Endothelial cell of umbilical vein (primary cell): ENCODE data around the gene MIER2. TPM values are rescaled to one million over a fixed set of nuclear protein-coding genes. Genes with fewer than 3 reads are reported as not detected.

Experiments used
- BruUV-seq: library from RNA; stranded (reverse); fragments of 400-500 nt; replicated peaks from 2 replicates; lab custom pipeline; 2021; lab: Mats Ljungman, UMichigan
- CTCF ChIA-PET: fragments of 300-600, 350-600 bp; sonication (Branson Sonifier 250); formaldehyde crosslinking; loops from one replicate; lab custom pipeline; 2021; ENCODE audit warnings: antibody characterized with exemption, inconsistent platforms; lab: Charles Lee
- POLR2A ChIA-PET: fragments of 300-600, 350-600 bp; sonication (Branson Sonifier 250); formaldehyde crosslinking; loops from one replicate; lab custom pipeline; 2021; ENCODE audit warnings: antibody characterized with exemption, inconsistent platforms; lab: Charles Lee
- DNase-seq: peaks from one replicate; pipeline ENCODE4 v3.0.0-alpha.2; 2011; ENCODE audit warnings: low read depth, low spot score
- FAIRE-seq: peaks from 2 replicates; lab custom pipeline; 2011; peaks lifted over from hg19 to GRCh38; lab: Jason Lieb, UNC
- H2AFZ ChIP-seq: 2 replicates; pipeline ENCODE4 v1.6.0; 2012; ENCODE audit warnings: low read depth, low read length, control low read depth, inconsistent platforms
- H3K27ac ChIP-seq: 2 replicates; pipeline ENCODE4 v1.5.1; 2011; ENCODE audit warnings: low read depth, mild to moderate bottlenecking, control low read depth, low read length, moderate library complexity; ENCODE audit not compliant: insufficient read depth
- H3K27me3 ChIP-seq, 2 experiments: 2 replicates each; pipeline versions ENCODE4 v1.6.0 to v1.6.1; 2011; ENCODE audit warnings: low read length in 2 of 2, mixed read lengths in 1 of 2; ENCODE audit not compliant: control insufficient read depth in 2 of 2, insufficient read depth in 2 of 2
- H3K36me3 ChIP-seq, 2 experiments: 2 replicates in 1 of 2; 3 replicates in 1 of 2; pipeline ENCODE4 v1.5.1; 2011; ENCODE audit warnings: low read length in 2 of 2, mild to moderate bottlenecking in 1 of 2, moderate library complexity in 1 of 2; ENCODE audit not compliant: control insufficient read depth in 2 of 2, insufficient read depth in 2 of 2; ENCODE audit errors: extremely low read depth in 1 of 2
- H3K4me1 ChIP-seq: 3 replicates; pipeline ENCODE4 v1.5.1; 2011; ENCODE audit warnings: mild to moderate bottlenecking, low read length; ENCODE audit not compliant: control insufficient read depth, insufficient read depth; ENCODE audit errors: extremely low read depth
- H3K4me2 ChIP-seq: 2 replicates; pipeline ENCODE4 v1.6.1; 2011; ENCODE audit warnings: low read length, control low read depth, mixed read lengths; ENCODE audit not compliant: insufficient read depth
- H3K4me3 ChIP-seq, 3 experiments: fragments of 200-600 bp in 1 of 3; sonication (generic), shearing (Covaris generic) in 1 of 3; replicated peaks in 1 of 3; 2 replicates each; pipeline ENCODE4 v1.5.1; 2011 to 2016; ENCODE audit warnings: control low read depth in 3 of 3, low read length in 3 of 3, mild to moderate bottlenecking in 2 of 3, inconsistent platforms in 1 of 3, low read depth in 1 of 3, moderate library complexity in 1 of 3; ENCODE audit not compliant: insufficient read depth in 1 of 3
- H3K79me2 ChIP-seq: 2 replicates; pipeline ENCODE4 v1.6.0; 2012; ENCODE audit warnings: low read length, inconsistent platforms; ENCODE audit not compliant: control insufficient read depth, insufficient read depth
- H3K9ac ChIP-seq: replicated peaks from 2 replicates; pipeline ENCODE3; 2011; ENCODE audit warnings: low read length, control low read depth; ENCODE audit not compliant: insufficient read depth; ENCODE audit errors: extremely low read depth
- H3K9me1 ChIP-seq: replicated peaks from 3 replicates; pipeline ENCODE4 v1.6.0; 2011; ENCODE audit warnings: mild to moderate bottlenecking, low read length; ENCODE audit not compliant: control insufficient read depth, insufficient read depth; ENCODE audit errors: extremely low read depth
- H3K9me3 ChIP-seq: replicated peaks from 2 replicates; pipeline ENCODE4 v1.5.1; 2012; ENCODE audit warnings: low read length, inconsistent platforms; ENCODE audit not compliant: control insufficient read depth, insufficient read depth
- H4K20me1 ChIP-seq: replicated peaks from 2 replicates; pipeline ENCODE3; 2011; ENCODE audit warnings: mild to moderate bottlenecking, low read length; ENCODE audit not compliant: control insufficient read depth, insufficient read depth; ENCODE audit errors: extremely low read depth
- CTCF ChIP-seq, 2 donors: IDR thresholded peaks; 1 replicate in 1 of 2; 2 replicates in 1 of 2; pipeline ENCODE4 v1.5.1; 2011; ENCODE audit warnings: low read length in 2 of 2, mild to moderate bottlenecking in 2 of 2, moderate library complexity in 2 of 2, control low read depth in 1 of 2, inconsistent platforms in 1 of 2, low read depth in 1 of 2; ENCODE audit not compliant: insufficient read depth in 1 of 2; ENCODE audit errors: extremely low read depth in 1 of 2
- FOS ChIP-seq: IDR thresholded peaks from 2 replicates; pipeline ENCODE4 v1.6.1; 2011; ENCODE audit warnings: mild to moderate bottlenecking, low read length, moderate library complexity, borderline replicate concordance; ENCODE audit not compliant: insufficient read depth
- dilution Hi-C: fragments of 300-500 bp; cut with MboI; formaldehyde crosslinking; loops from one replicate; pipeline ENCODE4 v1.15.0; 2019; ENCODE audit warnings: low sequenced_read_pairs; ENCODE audit not compliant: extremely low pct_ligation_motif_present
- intact Hi-C: fragments of 100-400 bp; cut with micrococcal nuclease; formaldehyde crosslinking; loops from one replicate; pipeline ENCODE4 v1.10.0; 2022
- polyA plus RNA-seq, 4 experiments: library from polyadenylated mRNA; depleted of rRNA in 3 of 4; stranded (reverse) in 3 of 4; unstranded in 1 of 4; fragments of >200 nt; gene quantifications; 2 replicates each; pipeline versions ENCODE4 v1.2.1 to v1.2.3, GENCODE V29; 2011 to 2012; ENCODE audit warnings: missing spikeins in 1 of 4
- total RNA-seq: library from RNA; stranded (reverse); gene quantifications from 2 replicates; pipeline ENCODE4 v1.2.3, GENCODE V29; 2021
- TF ChIP-seq, protein P1 (sequence below): IDR thresholded peaks from 2 replicates; pipeline ENCODE4 v1.6.1; 2011; ENCODE audit not compliant: insufficient read depth, insufficient read length

MIER2 gene
- total and polyA plus RNA-seq, 2 donors (not counting 3 experiments of a cell fraction or from before 2014, with no cell fraction given): 20.3 to 44.9 TPM

GRCh38 chr19:391207-391557, 46.6 kb upstream of the MIER2 start:
- Histone ChIP-seq H3K9me3 (peaks cover 2% of the 10 kb centered on the region), H3K79me2 (no peaks in the 10 kb centered on the region), H3K27me3 (no peaks in the 10 kb centered on the region), H3K4me3 (no peak overlapping the region), H2AFZ (no peak overlapping the region), H3K36me3 (no peaks in the 10 kb centered on the region), H3K9me1 (no peaks in the 10 kb centered on the region), H3K4me1 (no peaks in the 10 kb centered on the region), H3K9ac (no peak overlapping the region), H3K4me2 (no peak overlapping the region), H4K20me1 (no peaks in the 10 kb centered on the region), H3K27ac (no peak overlapping the region)
- ChIA-PET POLR2A (no interaction called here), CTCF (no interaction called here)
- TF ChIP-seq, protein P1, sequence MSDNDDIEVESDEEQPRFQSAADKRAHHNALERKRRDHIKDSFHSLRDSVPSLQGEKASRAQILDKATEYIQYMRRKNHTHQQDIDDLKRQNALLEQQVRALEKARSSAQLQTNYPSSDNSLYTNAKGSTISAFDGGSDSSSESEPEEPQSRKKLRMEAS: no peak
- TF ChIP-seq FOS: no peak
- intact Hi-C loops (no loop called here), dilution Hi-C loops (no loop called here)
- FAIRE-seq (no peak), DNase-seq (no peak)
- BruUV-seq: no TSS peak

- no peak for TF ChIP-seq FOS
- TF ChIP-seq, protein P1: no peak
- no peak for TF ChIP-seq CTCF (IDR thresholded peaks at IDR 0.05; ENCODE audit: extremely low read depth in 1 of 2, insufficient read depth in 1 of 2, low read depth in 1 of 2, low read length in 2 of 2)
- ChIA-PET POLR2A (no interaction called here), CTCF (no interaction called here)
- intact Hi-C loops: no loop called here
- Histone ChIP-seq H3K9me1 (no peaks in the 10 kb centered on the region), H3K27me3 (no peaks in the 10 kb centered on the region), H4K20me1 (no peaks in the 10 kb centered on the region), H3K4me2 (no peak overlapping the region), H3K9me3 (peaks cover 2% of the 10 kb centered on the region), H3K27ac (no peak overlapping the region), H3K36me3 (no peaks in the 10 kb centered on the region), H2AFZ (no peak overlapping the region), H3K4me3 (no peak overlapping the region), H3K79me2 (no peaks in the 10 kb centered on the region), H3K4me1 (no peaks in the 10 kb centered on the region), H3K9ac (no peak overlapping the region)
- DNase-seq (no peak), FAIRE-seq (no peak)
- dilution Hi-C loops: no loop called here
- no TSS peak for BruUV-seq
These were observed 46.0 kb upstream of the MIER2 start for GRCh38 chr19:390386-391206.
